ENCODE measurements around the gene IL17B. TPM values are rescaled to one million over a fixed set of nuclear protein-coding genes. Genes with fewer than 3 reads are reported as not detected.

IL17B gene
- total and polyA plus RNA-seq, 2 of the 13 experiments (the other 11 are each of a cell fraction or from before 2014, with no cell fraction given), result 0.29 to 2.6 TPM

DNA sequence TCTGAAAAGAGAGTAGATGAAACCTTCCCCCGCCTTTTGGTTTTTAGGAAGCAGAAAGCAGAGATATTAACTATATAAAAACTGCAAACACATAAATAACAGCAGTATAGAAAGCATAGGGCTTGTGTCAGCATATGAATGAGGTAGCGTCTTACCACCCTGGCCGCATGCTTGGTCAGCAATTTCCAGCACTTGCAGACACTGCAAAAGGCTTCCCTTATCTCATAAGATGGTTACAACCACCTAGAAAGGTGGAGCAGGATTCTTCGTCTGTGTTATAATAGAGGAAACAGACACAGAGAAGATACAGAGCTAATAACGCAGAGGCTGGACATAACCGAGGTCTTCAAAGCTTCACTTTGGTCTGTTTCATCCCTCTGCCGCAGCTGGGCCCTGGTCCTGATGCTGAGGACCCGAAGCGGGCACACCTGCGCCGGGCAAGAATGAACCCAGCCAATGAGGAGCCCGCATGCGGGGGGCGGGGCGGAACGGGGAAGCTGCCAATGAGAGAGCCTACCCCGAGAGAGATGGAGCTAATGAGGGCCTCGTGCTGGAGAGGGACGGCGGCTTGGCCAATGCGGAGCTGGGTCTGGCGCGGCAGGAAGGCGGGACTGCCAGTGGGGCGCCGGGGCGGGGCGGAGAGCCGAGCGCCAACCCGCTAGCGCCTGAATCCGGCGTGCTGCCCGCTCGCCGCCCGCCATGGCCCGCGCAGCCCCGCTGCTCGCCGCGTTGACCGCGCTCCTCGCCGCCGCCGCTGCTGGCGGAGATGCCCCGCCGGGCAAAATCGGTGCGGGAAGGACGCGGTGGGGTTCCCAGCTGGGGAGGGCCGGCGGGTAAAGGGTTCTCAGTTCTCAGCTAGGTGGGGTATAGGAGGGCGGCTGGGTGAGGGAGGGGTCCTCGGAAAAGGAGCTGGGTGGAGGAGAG, 21.5 kb downstream of the IL17B start, which contains the start of gene PCYOX1L (continued):
- no peak for TF ChIP-seq HOXA5 (CRISPR knock-in tag; IDR thresholded peaks at IDR 0.05)
- TF ChIP-seq GPN1 (CRISPR knock-in tag; IDR thresholded peaks at IDR 0.05; ENCODE audit: borderline replicate concordance), result no peak
- TF ChIP-seq NFE2 (CRISPR knock-in tag; IDR thresholded peaks at IDR 0.05), result no peak
- TF ChIP-seq FLYWCH1 (CRISPR knock-in tag; IDR thresholded peaks at IDR 0.05), result no peak
- TF ChIP-seq GABPB1 (CRISPR knock-in tag; IDR thresholded peaks at IDR 0.05), result peak; percentile 78
- TF ChIP-seq MAZ (IDR thresholded peaks at IDR 0.05; ENCODE audit: borderline replicate concordance, low read depth, low read length), result no peak
- peak; percentile 74; the same call in 1 of the 2 replicates for TF ChIP-seq MAZ (CRISPR knock-in tag; IDR thresholded peaks at IDR 0.05; ENCODE audit: low read depth)
- TF ChIP-seq ZNF83 (CRISPR knock-in tag; IDR thresholded peaks at IDR 0.05; ENCODE audit: borderline replicate concordance), result no peak
- no peak for TF ChIP-seq ATAD3A (CRISPR knock-in tag; IDR thresholded peaks at IDR 0.05)
- TF ChIP-seq ZNF589 (CRISPR knock-in tag; conservative IDR thresholded peaks at IDR 0.05), result no peak
- peak; percentile 89 for TF ChIP-seq KDM1A (CRISPR knock-in tag; IDR thresholded peaks at IDR 0.05)
- TF ChIP-seq MXD1 (CRISPR knock-in tag; IDR thresholded peaks at IDR 0.05), result no peak; the same call in 1 of the 2 replicates
- TF ChIP-seq HHEX (CRISPR knock-in tag; IDR thresholded peaks at IDR 0.05), result no peak
- no peak for TF ChIP-seq CREM (IDR thresholded peaks at IDR 0.05)
- TF ChIP-seq CREM (CRISPR knock-in tag; IDR thresholded peaks at IDR 0.05), result no peak
- no peak for TF ChIP-seq CAMTA2 (CRISPR knock-in tag; IDR thresholded peaks at IDR 0.05; ENCODE audit: borderline replicate concordance)
- no peak for TF ChIP-seq ZNF260 (CRISPR knock-in tag; IDR thresholded peaks at IDR 0.05; ENCODE audit: borderline replicate concordance, low read depth)
- TF ChIP-seq SMAD9 (CRISPR knock-in tag; IDR thresholded peaks at IDR 0.05), result no peak
- TF ChIP-seq, protein P1, sequence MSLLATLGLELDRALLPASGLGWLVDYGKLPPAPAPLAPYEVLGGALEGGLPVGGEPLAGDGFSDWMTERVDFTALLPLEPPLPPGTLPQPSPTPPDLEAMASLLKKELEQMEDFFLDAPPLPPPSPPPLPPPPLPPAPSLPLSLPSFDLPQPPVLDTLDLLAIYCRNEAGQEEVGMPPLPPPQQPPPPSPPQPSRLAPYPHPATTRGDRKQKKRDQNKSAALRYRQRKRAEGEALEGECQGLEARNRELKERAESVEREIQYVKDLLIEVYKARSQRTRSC (CRISPR knock-in tag; IDR thresholded peaks at IDR 0.05; ENCODE audit: low read depth), result no peak; the same call in 1 of the 2 replicates
- no peak for TF ChIP-seq CEBPG (CRISPR knock-in tag; IDR thresholded peaks at IDR 0.05)
- TF ChIP-seq RXRA (CRISPR knock-in tag; IDR thresholded peaks at IDR 0.05), result no peak
- 0 out of 2 replicates have a peak, but pooled peaks have one; percentile 50 for TF ChIP-seq HOXD1 (CRISPR knock-in tag; IDR thresholded peaks at IDR 0.05)
- TF ChIP-seq, protein P2, sequence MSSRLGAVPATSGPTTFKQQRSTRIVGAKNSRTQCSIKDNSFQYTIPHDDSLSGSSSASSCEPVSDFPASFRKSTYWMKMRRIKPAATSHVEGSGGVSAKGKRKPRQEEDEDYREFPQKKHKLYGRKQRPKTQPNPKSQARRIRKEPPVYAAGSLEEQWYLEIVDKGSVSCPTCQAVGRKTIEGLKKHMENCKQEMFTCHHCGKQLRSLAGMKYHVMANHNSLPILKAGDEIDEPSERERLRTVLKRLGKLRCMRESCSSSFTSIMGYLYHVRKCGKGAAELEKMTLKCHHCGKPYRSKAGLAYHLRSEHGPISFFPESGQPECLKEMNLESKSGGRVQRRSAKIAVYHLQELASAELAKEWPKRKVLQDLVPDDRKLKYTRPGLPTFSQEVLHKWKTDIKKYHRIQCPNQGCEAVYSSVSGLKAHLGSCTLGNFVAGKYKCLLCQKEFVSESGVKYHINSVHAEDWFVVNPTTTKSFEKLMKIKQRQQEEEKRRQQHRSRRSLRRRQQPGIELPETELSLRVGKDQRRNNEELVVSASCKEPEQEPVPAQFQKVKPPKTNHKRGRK (CRISPR knock-in tag; IDR thresholded peaks at IDR 0.05), result no peak
- peak; percentile 42; the same call in 1 of the 2 replicates for TF ChIP-seq MED1 (CRISPR knock-in tag; IDR thresholded peaks at IDR 0.05)
- no peak for TF ChIP-seq JUND (CRISPR knock-in tag; IDR thresholded peaks at IDR 0.05)
- no peak for TF ChIP-seq PRDM15 (CRISPR knock-in tag; IDR thresholded peaks at IDR 0.05)
